Fibroblast of skin of left quadriceps (primary cell): ENCODE data around the gene OR6X1.
"Not testable (repeated sequence)": the region's sequence is repeated elsewhere in the genome, so short reads cannot be mapped to it uniquely, and the experiment has no call there.

Experiments
- DNase-seq, 2 experiments: peaks; one replicate each; pipeline ENCODE4 v3.0.0-alpha.2; 2013; ENCODE audit warnings: low read depth in 2 of 2

The OR6X1 gene

GRCh38 chr11:123753110-123753509 is 1.2 kb downstream of the OR6X1 start:
- DNase-seq: no peak

GRCh38 chr11:123751781-123752180 is 2.5 kb downstream of the OR6X1 start:
- no peak for DNase-seq

- DNase-seq: not testable (repeated sequence)
These were observed 6.0 kb downstream of the OR6X1 start for GRCh38 chr11:123748349-123748748.

GRCh38 chr11:123745764-123746451 is 8.4 kb downstream of the OR6X1 start:
- DNase-seq: no peak

- DNase-seq: no peak
These were observed 11.6 kb downstream of the OR6X1 start for GRCh38 chr11:123742724-123743120.

- no peak for DNase-seq
These were observed 12.1 kb downstream of the OR6X1 start for GRCh38 chr11:123742031-123742723.

GRCh38 chr11:123741159-123742030 is 12.9 kb downstream of the OR6X1 start, which contains the start of gene ZNF202:
ZNF202 (minus strand) TSS chr11:123741660; CDS start chr11:123730888, 10,772 bp downstream.
- peak; percentile 72 to 73 for DNase-seq

GRCh38 chr11:123740787-123741158 is 13.5 kb downstream of the OR6X1 start:
- DNase-seq: no peak

- no peak for DNase-seq
These were observed 15.9 kb downstream of the OR6X1 start for GRCh38 chr11:123738374-123738773.

GRCh38 chr11:123736769-123737168 is 17.5 kb downstream of the OR6X1 start:
- DNase-seq: no peak

GRCh38 chr11:123729602-123730001 is 24.7 kb downstream of the OR6X1 start:
- no peak for DNase-seq

GRCh38 chr11:123725995-123726655 is 28.2 kb downstream of the OR6X1 start:
- no peak for DNase-seq

GRCh38 chr11:123719452-123719851 is 34.9 kb downstream of the OR6X1 start:
- DNase-seq: no peak

GRCh38 chr11:123718469-123718868 is 35.8 kb downstream of the OR6X1 start:
- DNase-seq: no peak

GRCh38 chr11:123718063-123718462 is 36.3 kb downstream of the OR6X1 start:
- DNase-seq: no peak

GRCh38 chr11:123712627-123713026 is 41.7 kb downstream of the OR6X1 start:
- not testable (repeated sequence) for DNase-seq

GRCh38 chr11:123707606-123708205 is 46.6 kb downstream of the OR6X1 start:
- peak; percentile 27 to 42 for DNase-seq

- no peak for DNase-seq
These were observed 47.1 kb downstream of the OR6X1 start for GRCh38 chr11:123707206-123707605.

- DNase-seq: no peak
These were observed 50.0 kb downstream of the OR6X1 start for GRCh38 chr11:123704341-123704740.
